ENCODE results near the gene TEDC1.
"Not testable (repeated sequence)": the region's sequence is repeated elsewhere in the genome, so short reads cannot be mapped to it uniquely, and the experiment has no call there.

The TEDC1 gene

GRCh38 chr14:105536051-105536450 lies 45.0 kb downstream of the TEDC1 start:
- no peak for DNase-seq (ENCODE audit: low read depth in 2 of 2, low spot score in 1 of 2)

GRCh38 chr14:105536691-105537579 lies 45.9 kb downstream of the TEDC1 start:
- DNase-seq (ENCODE audit: low read depth in 2 of 2, low spot score in 1 of 2), result no peak

- peak; percentile 48 to 53 for DNase-seq (ENCODE audit: low read depth in 2 of 2, low spot score in 1 of 2)
Measured at GRCh38 chr14:105537580-105538474, 46.8 kb downstream of the TEDC1 start.

GRCh38 chr14:105538481-105539049 lies 47.5 kb downstream of the TEDC1 start:
- no peak for DNase-seq (ENCODE audit: low read depth in 2 of 2, low spot score in 1 of 2)

- DNase-seq (ENCODE audit: low read depth in 2 of 2, low spot score in 1 of 2), result no peak
Measured at GRCh38 chr14:105540811-105541210, 49.8 kb downstream of the TEDC1 start.

- no peak for DNase-seq (ENCODE audit: low read depth in 2 of 2, low spot score in 1 of 2)
Measured at GRCh38 chr14:105541218-105541875, 50.3 kb downstream of the TEDC1 start.

GRCh38 chr14:105545676-105546075 lies 54.6 kb downstream of the TEDC1 start:
- DNase-seq (ENCODE audit: low read depth in 2 of 2, low spot score in 1 of 2), result not testable (repeated sequence)

- DNase-seq (ENCODE audit: low read depth in 2 of 2, low spot score in 1 of 2), result not testable (repeated sequence)
Measured at GRCh38 chr14:105546410-105546809, 55.4 kb downstream of the TEDC1 start.

GRCh38 chr14:105547072-105547471 lies 56.0 kb downstream of the TEDC1 start:
- not testable (repeated sequence) for DNase-seq (ENCODE audit: low read depth in 2 of 2, low spot score in 1 of 2)

- no peak for DNase-seq (ENCODE audit: low read depth in 2 of 2, low spot score in 1 of 2)
Measured at GRCh38 chr14:105547741-105548169, 56.7 kb downstream of the TEDC1 start.

All from stimulated activated CD8-positive, alpha-beta memory T cell treated with anti-CD3 and anti-CD28 coated beads, Interleukin-4, amount 100 ng/mL, for 1 hour (primary cell).